Stimulated activated memory B cell treated with anti-CD40 and anti-IgM and Interleukin-4, amounts not matched to agents 10 μg/mL and 1 μg/mL and 100 μg/mL, for 72 hours (primary cell): ENCODE measurements around the gene DLST.
A peak's percentile ranks its signal among the peaks of the same experiment; 100 is the strongest.

Experiments
- ATAC-seq: fragments of 150-1000 bp; cut with Tn5 transposase; 2 replicates; pipeline ENCODE4 v1.10.0; 2021
- H3K27ac Mint-ChIP-seq: one replicate; pipeline ENCODE4 v1.8.0; 2022; ENCODE audit warnings: mild to moderate bottlenecking, mixed read lengths
- H3K27me3 Mint-ChIP-seq: one replicate; pipeline ENCODE4 v1.8.0; 2022; ENCODE audit warnings: mixed read lengths
- H3K36me3 Mint-ChIP-seq: one replicate; pipeline ENCODE4 v1.8.0; 2022; ENCODE audit warnings: mixed read lengths
- H3K4me1 Mint-ChIP-seq: one replicate; pipeline ENCODE4 v1.8.0; 2022; ENCODE audit warnings: mixed read lengths
- H3K4me3 Mint-ChIP-seq: one replicate; pipeline ENCODE4 v1.8.0; 2022; ENCODE audit warnings: mild to moderate bottlenecking, moderate library complexity, mixed read lengths
- H3K9me3 Mint-ChIP-seq: one replicate; pipeline ENCODE4 v1.8.0; 2022; ENCODE audit warnings: mixed read lengths

The DLST gene

GRCh38 chr14:74902941-74903705, 21.4 kb downstream of the DLST start:
- no peak overlapping the region for H3K4me3 Mint-ChIP-seq
- no peaks in the 10 kb centered on the region for H3K27me3 Mint-ChIP-seq
- H3K36me3 Mint-ChIP-seq: peaks cover 49% of the 10 kb centered on the region
- H3K27ac Mint-ChIP-seq: peak overlapping the region; percentile 70
- peaks cover 51% of the 10 kb centered on the region for H3K4me1 Mint-ChIP-seq
- no peaks in the 10 kb centered on the region for H3K9me3 Mint-ChIP-seq
- ATAC-seq: no peak

DNA sequence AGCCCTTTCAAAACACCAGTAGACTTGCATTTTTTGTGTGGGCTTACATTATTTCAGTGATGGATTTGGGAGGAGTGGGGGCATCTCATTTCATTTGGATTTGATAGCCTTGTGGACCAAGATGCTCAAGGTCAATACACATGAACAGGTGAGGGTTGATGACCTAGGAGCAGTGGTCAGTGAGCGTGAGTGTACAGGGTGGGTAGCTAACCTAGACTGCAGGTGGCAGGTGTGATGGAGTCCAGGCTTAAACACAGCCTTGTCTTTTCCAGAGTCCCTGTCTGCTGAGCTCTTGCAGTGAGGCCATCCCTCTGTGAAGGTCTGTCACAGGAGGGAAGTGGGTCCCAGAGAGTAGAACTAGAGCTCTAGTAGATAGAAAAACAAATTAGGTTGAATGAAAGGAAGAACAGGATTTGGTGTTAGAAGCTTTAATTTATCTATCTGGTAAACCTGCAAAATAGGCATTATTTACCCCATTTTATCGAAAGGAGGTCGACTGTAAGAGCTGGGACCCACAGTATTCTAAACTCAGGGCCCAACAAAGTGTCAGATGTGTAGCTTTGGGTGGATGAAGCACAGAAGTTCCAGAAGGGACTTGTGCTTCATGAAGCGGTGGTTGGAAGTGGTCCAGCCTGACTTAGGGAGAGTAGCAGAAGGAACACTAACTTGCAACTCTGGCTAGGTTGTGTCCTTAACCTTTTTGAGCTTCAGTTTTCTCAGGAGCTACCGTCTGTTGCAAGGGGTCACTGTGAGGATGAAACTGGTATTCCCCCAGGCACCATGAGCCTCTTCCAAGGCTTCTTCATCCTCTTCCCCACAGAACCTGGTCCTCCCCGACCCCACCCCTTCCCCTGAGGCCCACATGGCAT, 23.2 kb downstream of the DLST start:
- no peak overlapping the region for H3K4me3 Mint-ChIP-seq
- ATAC-seq: no peak
- H3K4me1 Mint-ChIP-seq: peaks cover 51% of the 10 kb centered on the region
- peaks cover 34% of the 10 kb centered on the region for H3K36me3 Mint-ChIP-seq
- no peaks in the 10 kb centered on the region for H3K9me3 Mint-ChIP-seq
- no peaks in the 10 kb centered on the region for H3K27me3 Mint-ChIP-seq
- peak overlapping the region; percentile 13 for H3K27ac Mint-ChIP-seq

DNA sequence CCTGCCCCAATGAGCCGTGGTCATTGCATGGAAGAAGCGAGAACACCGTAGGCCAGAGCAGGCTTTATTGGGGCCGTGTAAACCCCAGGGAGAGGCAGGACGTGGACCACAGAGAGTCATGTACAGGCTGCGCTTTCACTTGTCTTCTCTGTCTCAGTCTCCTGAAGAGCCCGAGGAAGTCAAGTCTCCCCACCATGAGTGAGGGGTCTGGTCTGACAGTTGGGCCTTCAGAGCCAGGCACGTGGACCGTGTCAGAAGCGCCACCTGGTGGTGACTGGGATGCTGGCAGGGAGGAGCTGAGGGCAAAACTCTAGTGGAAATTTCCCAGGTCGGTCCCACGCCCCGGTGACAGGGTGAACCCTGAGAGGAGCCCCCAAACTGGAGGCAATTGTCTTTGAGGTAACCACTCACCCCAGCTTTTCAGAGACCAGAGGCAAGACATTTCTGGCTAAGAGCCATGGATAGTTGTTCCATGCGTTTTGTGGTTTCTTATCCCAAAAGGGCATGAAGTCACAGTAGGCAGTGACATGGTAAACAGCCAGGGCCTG, 24.0 kb downstream of the DLST start:
- Mint-ChIP-seq H3K9me3 (no peaks in the 10 kb centered on the region), H3K4me1 (peaks cover 51% of the 10 kb centered on the region), H3K4me3 (no peak overlapping the region), H3K36me3 (peaks cover 28% of the 10 kb centered on the region), H3K27me3 (no peaks in the 10 kb centered on the region), H3K27ac (peak overlapping the region; percentile 13)
- peak; percentile 55 for ATAC-seq

- ATAC-seq: peak; percentile 42
- peaks cover 28% of the 10 kb centered on the region for H3K36me3 Mint-ChIP-seq
- no peaks in the 10 kb centered on the region for H3K9me3 Mint-ChIP-seq
- H3K4me3 Mint-ChIP-seq: no peak overlapping the region
- peaks cover 51% of the 10 kb centered on the region for H3K4me1 Mint-ChIP-seq
- peak overlapping the region; percentile 76 for H3K27ac Mint-ChIP-seq
- H3K27me3 Mint-ChIP-seq: no peaks in the 10 kb centered on the region
Measured at GRCh38 chr14:74906925-74907521, 25.3 kb downstream of the DLST start.

DNA sequence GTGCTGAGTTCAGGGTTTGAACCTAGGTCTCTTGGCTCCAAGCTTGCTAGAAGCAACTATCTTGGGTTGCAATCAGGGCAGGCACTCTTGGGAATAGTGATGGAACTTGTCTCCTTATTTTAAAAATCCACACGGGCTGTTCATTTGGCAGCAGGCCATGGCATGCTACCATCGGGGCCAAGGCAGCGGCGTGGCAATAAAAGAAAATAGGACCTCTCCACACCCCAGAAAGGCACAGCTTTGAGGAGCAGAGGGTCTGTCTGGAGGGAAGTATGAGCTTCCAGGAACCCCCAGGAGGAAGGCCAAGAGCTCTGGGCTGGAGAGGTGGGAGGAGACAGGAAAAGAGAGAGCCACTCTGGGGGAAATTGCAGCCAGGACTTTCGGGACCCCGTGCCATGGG, 26.0 kb downstream of the DLST start:
- H3K4me1 Mint-ChIP-seq: peaks cover 44% of the 10 kb centered on the region
- peak overlapping the region; percentile 76 for H3K27ac Mint-ChIP-seq
- ATAC-seq: no peak
- H3K27me3 Mint-ChIP-seq: no peaks in the 10 kb centered on the region
- peaks cover 23% of the 10 kb centered on the region for H3K36me3 Mint-ChIP-seq
- no peak overlapping the region for H3K4me3 Mint-ChIP-seq
- H3K9me3 Mint-ChIP-seq: no peaks in the 10 kb centered on the region

DNA sequence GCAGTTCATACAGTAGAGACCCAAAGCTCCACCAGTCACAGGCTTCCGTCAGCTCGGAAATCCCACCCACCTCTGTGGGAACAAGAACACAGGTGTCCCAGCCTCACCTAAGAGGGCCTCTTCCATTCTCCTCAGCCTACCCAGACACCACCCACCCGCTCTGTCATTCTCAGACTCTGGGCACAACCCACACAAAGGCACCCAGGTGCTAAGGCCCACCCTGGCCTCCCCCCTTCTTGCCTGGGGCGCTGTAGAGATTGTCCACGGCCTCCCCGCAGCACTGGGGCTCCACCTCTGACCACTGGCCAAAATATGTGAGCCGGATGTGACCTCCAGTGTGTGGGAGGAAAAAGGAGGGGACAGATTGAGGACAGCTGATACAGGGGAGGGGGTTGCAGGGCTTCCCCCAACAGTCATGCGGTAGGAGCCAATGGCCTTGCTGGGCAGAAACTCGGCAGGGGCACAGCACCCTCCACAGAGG, 27.2 kb downstream of the DLST start:
- H3K27ac Mint-ChIP-seq: no peak overlapping the region
- ATAC-seq: no peak
- H3K4me3 Mint-ChIP-seq: no peak overlapping the region
- peaks cover 34% of the 10 kb centered on the region for H3K4me1 Mint-ChIP-seq
- no peaks in the 10 kb centered on the region for H3K9me3 Mint-ChIP-seq
- H3K27me3 Mint-ChIP-seq: no peaks in the 10 kb centered on the region
- peaks cover 15% of the 10 kb centered on the region for H3K36me3 Mint-ChIP-seq

DNA sequence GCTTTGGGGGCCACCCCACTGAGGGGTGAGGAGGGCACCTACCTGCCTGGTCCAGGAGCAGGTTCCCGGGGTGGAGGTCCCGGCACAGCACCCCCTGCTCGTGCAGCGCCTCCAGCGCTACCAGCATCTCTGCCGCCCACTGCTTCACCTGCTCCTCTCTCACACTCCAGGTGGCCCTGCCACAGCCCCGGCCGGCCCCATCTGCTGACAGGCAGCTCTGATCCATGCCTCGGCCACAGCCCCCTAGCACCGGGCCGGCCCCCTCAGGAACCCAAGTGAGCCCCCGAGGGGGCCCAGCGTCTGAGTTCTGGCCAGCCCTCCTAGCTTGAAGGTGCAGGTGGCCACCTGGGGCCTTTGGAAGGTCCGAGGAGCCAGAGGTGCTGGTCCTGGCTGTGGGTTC, 27.8 kb downstream of the DLST start:
- no peaks in the 10 kb centered on the region for H3K9me3 Mint-ChIP-seq
- H3K27ac Mint-ChIP-seq: no peak overlapping the region
- peaks cover 11% of the 10 kb centered on the region for H3K36me3 Mint-ChIP-seq
- no peaks in the 10 kb centered on the region for H3K27me3 Mint-ChIP-seq
- H3K4me1 Mint-ChIP-seq: peaks cover 28% of the 10 kb centered on the region
- ATAC-seq: no peak
- H3K4me3 Mint-ChIP-seq: no peak overlapping the region

GRCh38 chr14:74909911-74910310, 28.2 kb downstream of the DLST start:
- no peak overlapping the region for H3K27ac Mint-ChIP-seq
- peaks cover 23% of the 10 kb centered on the region for H3K4me1 Mint-ChIP-seq
- H3K4me3 Mint-ChIP-seq: no peak overlapping the region

DNA sequence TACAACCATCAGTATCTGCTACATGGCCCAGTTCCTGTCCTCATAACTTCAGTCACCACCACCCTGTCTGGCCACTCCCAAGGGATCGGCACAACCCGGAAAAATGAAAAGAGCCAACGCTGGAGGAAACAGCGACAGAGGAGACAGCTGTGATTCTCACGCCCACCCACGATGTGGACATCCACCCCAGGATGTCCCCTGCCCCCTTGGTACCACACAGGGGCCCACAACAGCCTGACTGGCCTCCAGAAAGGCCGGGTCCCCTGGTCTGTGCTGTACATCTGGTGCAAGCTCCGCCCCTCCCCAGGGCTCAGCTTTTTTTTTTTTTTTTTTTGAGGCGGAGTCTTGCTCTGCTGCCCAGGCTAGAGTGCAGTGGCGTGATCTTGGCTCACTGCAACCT, 28.8 kb downstream of the DLST start:
- peaks cover 6% of the 10 kb centered on the region for H3K36me3 Mint-ChIP-seq
- H3K27me3 Mint-ChIP-seq: no peaks in the 10 kb centered on the region
- ATAC-seq: no peak
- peaks cover 17% of the 10 kb centered on the region for H3K4me1 Mint-ChIP-seq
- no peak overlapping the region for H3K27ac Mint-ChIP-seq
- no peak overlapping the region for H3K4me3 Mint-ChIP-seq
- no peaks in the 10 kb centered on the region for H3K9me3 Mint-ChIP-seq

More at GRCh38 chr14:74909911-74910310, 28.2 kb downstream of the DLST start:
- peaks cover 6% of the 10 kb centered on the region for H3K36me3 Mint-ChIP-seq
- no peaks in the 10 kb centered on the region for H3K27me3 Mint-ChIP-seq
- ATAC-seq: no peak
- no peaks in the 10 kb centered on the region for H3K9me3 Mint-ChIP-seq

GRCh38 chr14:74911221-74911620, 29.5 kb downstream of the DLST start:
- Mint-ChIP-seq H3K27me3 (no peaks in the 10 kb centered on the region), H3K36me3 (peaks cover 6% of the 10 kb centered on the region), H3K4me1 (peaks cover 11% of the 10 kb centered on the region), H3K9me3 (no peaks in the 10 kb centered on the region), H3K4me3 (no peak overlapping the region), H3K27ac (no peak overlapping the region)
- ATAC-seq: no peak

DNA sequence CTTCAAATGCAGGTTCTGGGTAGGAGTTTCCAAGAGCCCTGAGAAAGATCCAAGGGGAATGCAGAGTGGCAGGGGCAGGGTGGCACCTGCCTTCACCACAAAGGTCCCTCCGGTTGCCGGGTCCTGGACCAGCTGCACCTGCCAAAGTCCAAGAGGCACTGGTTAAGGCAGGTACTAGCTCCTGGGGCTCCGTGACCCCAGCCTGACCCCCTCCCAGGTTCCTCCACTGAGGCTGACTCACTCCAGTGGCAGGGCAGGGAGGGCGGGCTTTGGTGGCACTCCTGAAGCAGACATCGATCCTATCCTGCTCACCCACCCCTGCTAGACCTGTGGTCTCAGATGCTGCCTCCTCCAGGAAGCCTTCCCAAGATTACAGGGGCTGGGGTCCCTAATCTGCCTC, 30.0 kb downstream of the DLST start:
- Mint-ChIP-seq H3K27me3 (no peaks in the 10 kb centered on the region), H3K27ac (no peak overlapping the region), H3K36me3 (peaks cover 6% of the 10 kb centered on the region), H3K9me3 (no peaks in the 10 kb centered on the region), H3K4me1 (peaks cover 11% of the 10 kb centered on the region), H3K4me3 (no peak overlapping the region)
- no peak for ATAC-seq

DNA sequence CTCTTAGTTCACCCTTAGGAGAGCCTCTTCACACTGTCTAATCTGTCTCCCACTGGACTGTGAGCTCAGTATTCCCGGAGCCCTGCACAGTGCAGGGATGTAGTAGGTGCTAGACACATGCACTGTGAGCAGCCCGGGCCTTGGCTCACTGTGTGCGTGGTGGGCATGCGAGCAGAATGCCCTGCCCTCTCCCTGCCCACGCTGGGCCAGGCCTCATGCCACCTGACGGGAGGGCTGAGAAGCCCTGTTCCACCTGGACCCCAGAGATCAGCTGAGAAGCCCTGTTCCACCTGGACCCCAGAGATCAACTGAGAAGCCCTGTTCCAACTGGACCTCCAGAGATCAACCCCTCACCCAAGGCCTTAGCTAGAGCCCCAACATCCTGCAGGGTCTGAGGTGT, 30.4 kb downstream of the DLST start:
- Mint-ChIP-seq H3K9me3 (no peaks in the 10 kb centered on the region), H3K27me3 (no peaks in the 10 kb centered on the region), H3K36me3 (peaks cover 3% of the 10 kb centered on the region), H3K27ac (no peak overlapping the region), H3K4me3 (no peak overlapping the region), H3K4me1 (peaks cover 8% of the 10 kb centered on the region)
- no peak for ATAC-seq

GRCh38 chr14:74912801-74913200, 31.1 kb downstream of the DLST start:
- Mint-ChIP-seq H3K36me3 (no peaks in the 10 kb centered on the region), H3K4me1 (peaks cover under 1% of the 10 kb centered on the region), H3K27ac (no peak overlapping the region), H3K9me3 (no peaks in the 10 kb centered on the region), H3K27me3 (no peaks in the 10 kb centered on the region), H3K4me3 (no peak overlapping the region)
- no peak for ATAC-seq

- Mint-ChIP-seq H3K9me3 (no peaks in the 10 kb centered on the region), H3K36me3 (no peaks in the 10 kb centered on the region), H3K27me3 (no peaks in the 10 kb centered on the region), H3K4me1 (no peaks in the 10 kb centered on the region), H3K27ac (no peak overlapping the region), H3K4me3 (no peak overlapping the region)
- no peak for ATAC-seq
Measured at GRCh38 chr14:74913393-74913910, 31.7 kb downstream of the DLST start.

- Mint-ChIP-seq H3K27me3 (no peaks in the 10 kb centered on the region), H3K36me3 (no peaks in the 10 kb centered on the region), H3K4me1 (no peaks in the 10 kb centered on the region), H3K4me3 (no peak overlapping the region), H3K9me3 (no peaks in the 10 kb centered on the region), H3K27ac (no peak overlapping the region)
- ATAC-seq: no peak
Measured at GRCh38 chr14:74913986-74914573, 32.4 kb downstream of the DLST start.
